ENCODE measurements around the gene SOX6.

SOX6 gene

GRCh38 chr11:16363706-16364105, 7.4 kb upstream of the SOX6 start:
- DNase-seq = no peak

GRCh38 chr11:16361108-16361865, 4.9 kb upstream of the SOX6 start:
- DNase-seq = no peak

DNA sequence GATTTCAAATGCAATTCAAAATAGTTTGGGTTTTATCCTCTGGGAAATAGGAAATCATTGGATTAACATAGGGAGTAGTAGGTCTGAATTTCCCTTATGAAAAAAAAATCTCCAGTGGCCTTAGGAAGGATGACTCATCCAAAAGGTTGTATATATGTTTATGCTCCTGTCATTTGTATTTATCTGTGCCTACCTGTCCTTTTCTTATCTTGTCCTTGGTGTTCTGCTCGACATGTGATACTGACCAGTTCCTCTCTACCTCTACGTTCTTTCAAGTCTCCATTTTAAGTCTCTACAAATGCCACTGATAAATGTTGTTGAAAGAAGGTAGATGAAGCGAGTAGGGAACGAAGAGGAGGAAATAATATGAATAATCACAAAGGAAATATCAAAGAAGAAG, 3.0 kb upstream of the SOX6 start:
- no peak for DNase-seq

- DNase-seq = no peak
Observed at GRCh38 chr11:16358726-16359125, 2.4 kb upstream of the SOX6 start.

DNA sequence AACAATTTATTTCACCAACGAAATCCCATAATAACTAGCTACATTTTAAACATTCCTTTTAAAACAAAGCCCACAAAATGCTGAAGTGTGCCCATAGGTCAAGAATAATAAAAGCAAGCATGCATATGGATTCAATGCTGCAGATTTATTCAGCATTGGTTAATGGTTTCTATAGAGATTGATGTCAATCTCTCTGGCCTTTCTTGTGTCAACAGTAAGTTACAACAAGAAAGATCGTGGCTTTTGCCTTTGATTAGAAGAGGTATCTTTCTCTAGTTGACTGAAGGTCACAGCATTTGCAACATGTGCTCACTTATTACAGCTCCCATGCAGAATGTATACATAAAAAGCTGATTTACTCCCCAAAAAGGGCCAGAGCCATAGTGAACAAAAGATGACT, 1.4 kb upstream of the SOX6 start:
- no peak for DNase-seq

DNA sequence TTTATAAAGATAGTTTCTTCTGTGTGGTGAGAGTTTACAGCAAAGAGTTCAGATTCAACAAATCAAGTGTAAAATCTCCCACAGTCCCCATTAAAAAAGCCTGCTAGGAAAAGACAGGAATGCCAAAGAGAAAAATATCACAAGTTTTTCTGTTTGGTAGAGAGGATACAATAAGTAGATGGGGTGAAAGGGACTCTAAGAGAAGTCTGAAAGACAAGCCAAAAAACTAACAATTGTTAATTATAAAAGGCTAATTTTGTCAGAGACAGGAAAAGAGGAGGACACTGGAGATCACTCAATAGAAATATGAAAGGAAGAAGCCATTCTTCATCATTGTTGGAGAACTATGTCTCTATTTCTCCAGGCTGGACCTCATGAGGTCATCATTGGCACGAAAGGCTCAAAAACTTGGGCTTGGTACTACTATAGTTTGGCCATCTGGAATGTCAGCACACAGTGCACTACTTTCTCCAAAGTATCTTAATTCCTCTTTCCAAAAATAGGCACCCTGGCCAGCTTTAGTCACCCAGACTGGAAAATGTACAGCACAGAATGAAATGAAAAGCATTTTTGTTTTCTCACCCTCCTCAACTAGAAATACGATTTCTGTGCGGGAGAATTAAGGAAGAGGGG, 531 bp upstream of the SOX6 start:
- DNase-seq = no peak

GRCh38 chr11:16352707-16353106, 3.6 kb downstream of the SOX6 start:
- DNase-seq = no peak

DNA sequence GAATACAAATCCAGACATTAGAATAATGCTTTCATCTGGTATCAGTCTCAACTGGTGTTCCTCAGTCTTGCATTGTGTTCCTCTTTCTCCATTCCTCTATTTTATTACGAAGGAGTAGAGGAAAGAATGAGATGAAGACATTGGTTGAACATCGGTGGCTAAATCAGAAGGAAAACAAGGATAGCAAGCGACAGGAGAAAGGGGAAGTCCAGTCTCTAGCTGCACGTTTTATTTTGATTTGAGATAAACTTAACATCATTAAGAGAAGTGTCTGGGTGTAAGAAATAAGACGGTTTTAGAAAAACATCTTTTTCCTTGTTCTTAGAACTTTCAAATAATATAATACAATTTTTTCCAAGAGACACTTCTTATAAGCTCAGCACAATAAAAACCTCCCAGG, 6.2 kb downstream of the SOX6 start:
- no peak for DNase-seq

- DNase-seq = no peak
Observed at GRCh38 chr11:16347928-16348685, 8.2 kb downstream of the SOX6 start.

DNA sequence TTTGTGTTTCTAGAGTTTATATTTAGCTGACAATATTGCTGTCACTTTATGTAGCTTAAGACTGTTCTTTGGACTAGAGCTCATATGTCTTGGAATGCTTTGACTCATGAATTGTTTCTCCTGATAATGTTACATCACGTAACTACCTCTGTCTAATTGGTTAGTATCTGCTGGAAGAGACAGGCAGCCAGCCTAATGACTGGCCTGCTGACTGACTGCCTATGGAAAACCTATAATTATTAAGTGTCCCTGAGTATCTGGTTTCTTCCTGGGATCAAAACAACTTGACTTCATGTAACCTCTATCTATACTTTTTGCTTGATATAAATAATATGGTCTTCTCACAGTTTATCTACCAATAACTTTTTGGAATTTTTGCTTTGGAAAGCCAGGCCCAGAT, 9.4 kb downstream of the SOX6 start:
- no peak for DNase-seq

DNA sequence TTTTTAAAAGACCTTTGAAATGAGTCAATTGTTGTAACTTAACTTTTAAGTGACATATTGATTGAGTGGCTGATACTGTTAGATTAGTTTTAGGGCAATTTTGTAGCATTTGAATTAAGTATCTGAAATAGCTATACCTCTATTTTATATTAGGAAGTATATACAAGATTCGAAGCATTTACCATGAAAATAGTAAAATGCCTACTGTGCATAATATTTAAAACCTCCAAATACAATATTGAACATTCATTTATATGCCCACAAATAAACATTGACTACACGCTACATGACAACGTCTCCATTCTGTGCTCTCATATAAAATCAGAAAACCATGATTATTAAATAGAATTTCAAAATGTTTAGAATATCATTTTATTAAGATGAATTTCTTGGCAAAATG, 14.5 kb downstream of the SOX6 start:
- no peak for DNase-seq

DNA sequence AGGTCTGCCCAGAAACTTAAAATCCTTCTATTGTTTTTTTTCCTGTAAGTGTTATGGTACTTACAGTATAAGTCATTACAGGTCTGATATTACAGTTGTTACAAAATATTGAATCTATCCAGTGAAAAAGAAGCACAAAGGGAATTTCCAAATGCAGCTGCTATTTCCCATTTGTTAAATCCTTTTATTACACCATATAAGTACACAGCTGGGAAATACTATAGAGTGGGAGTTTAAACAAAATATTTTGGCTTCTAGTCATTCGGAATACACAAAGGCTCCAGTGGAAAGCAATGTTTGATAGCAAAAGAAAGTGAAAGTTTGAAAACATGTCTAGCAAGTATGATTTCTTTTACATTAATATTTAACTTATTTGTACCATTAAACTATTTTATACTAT, 18.0 kb downstream of the SOX6 start:
- DNase-seq = no peak

GRCh38 chr11:16337421-16338213, 18.7 kb downstream of the SOX6 start:
- no peak for DNase-seq

DNA sequence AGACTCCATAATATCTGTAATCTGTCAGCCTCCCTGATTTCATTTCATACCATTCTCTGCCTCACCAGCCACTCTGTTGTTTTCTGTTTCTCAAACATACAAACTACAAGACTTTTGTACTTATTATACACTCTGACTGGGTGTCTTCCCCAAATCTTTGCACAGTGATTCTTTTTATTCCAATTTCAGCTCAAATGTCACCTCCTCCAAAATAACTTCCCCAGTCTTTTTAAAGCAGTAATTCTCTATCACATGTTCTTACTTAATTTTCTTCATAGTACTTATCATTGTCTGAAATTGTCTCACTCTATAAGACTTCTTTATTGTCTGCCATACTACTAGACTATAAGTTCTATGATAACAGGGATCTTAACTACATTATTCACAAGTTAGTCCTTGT, 19.6 kb downstream of the SOX6 start:
- DNase-seq = no peak

- DNase-seq = no peak
Observed at GRCh38 chr11:16336204-16336603, 20.1 kb downstream of the SOX6 start.

DNA sequence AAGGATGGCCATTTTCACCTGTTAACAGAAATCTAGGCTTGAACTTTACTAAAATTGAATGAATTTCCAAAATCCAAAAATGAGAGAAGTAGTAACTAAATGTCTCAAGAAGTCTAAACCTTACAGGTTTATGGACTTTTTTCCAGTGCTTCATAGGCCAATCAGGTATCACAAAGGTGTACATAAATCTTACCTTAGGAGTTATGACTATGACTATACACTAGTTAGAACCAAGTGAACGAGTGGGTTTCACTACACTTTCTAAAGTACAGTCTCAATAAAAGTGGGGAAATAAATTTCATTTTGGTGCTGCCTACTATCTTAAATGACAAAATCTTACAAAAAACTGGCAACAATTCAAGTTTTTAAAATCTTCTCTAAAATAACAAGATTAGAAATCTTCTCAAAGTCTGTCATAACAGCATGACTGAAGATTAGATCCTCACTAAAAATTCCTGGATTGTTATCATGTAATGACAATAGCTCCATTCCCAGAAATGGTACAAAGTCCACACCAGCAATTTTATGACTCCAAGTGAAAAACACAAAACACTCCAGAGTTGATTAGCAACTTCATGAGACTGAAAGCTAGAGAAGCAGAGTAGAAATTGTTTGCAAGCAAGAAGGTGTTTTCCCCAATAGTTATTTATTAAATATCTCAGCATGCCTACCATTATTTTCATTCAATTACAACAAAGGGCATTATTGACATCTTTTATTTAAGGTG, 20.9 kb downstream of the SOX6 start:
- no peak for DNase-seq

DNA sequence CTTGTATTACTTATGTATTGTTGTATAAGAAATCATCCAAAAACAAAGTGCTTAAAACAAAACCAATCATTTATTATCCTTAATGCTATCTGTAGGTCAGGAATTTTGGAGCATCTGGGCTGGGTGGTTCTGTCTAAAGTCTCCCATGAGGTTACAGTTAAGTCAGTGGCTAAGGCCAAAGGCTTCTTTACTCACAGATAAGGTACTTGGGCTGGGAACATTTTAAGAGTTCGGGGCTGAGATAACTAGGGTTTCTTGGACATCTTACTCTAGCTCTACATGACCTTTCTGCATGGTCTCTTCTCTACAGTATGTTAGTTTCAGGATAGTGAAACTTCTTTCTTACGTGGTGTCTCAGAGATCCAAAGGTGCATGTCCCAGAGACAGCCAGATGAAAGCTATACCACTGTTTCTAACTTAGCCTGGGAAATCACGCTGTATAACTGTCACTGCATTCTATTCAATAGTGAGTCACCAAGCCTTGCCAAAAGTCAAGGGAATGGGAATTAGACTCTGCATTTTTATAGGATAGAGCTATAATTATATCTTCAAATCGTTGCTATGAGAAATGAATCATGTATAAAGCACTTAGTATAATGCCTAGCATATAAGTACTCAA, 29.6 kb downstream of the SOX6 start:
- DNase-seq = no peak

DNA sequence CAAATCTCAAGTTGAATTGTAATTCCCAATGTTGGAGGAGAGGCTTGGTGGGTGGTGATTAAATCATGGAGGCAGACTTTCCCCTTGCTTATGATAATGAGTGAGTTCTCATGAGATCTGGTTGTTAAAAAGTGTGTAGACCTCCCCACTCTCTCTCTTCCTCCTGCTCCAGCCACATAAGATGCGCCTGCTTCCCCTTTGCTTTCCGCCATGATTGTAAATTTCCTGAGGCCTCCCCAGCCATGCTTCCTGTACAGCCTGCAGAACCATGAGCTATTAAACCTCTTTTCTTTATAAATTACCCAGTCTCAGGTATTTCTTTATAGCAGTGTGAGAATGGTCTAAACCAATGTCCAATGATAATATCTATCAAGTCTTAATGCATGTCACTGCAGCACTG, 34.2 kb downstream of the SOX6 start:
- DNase-seq = no peak

DNA sequence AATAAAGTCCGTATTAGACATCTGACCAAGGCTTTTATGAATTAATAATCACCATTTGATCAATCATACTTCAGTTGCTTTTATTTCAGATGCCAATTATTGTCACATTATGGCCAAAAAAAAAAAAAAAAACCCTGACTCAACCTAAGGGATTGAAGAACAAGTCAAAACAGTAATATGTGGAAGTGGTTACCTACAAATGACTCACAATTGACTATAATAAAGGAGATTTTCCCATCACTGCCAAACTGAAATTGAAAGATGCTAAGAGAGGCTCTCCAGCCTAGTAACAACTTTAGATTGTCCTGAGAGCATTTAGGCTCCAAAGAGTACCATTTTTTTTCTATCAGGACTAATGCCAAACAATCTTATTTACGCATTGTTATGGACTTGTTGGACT, 35.2 kb downstream of the SOX6 start:
- no peak for DNase-seq

DNA sequence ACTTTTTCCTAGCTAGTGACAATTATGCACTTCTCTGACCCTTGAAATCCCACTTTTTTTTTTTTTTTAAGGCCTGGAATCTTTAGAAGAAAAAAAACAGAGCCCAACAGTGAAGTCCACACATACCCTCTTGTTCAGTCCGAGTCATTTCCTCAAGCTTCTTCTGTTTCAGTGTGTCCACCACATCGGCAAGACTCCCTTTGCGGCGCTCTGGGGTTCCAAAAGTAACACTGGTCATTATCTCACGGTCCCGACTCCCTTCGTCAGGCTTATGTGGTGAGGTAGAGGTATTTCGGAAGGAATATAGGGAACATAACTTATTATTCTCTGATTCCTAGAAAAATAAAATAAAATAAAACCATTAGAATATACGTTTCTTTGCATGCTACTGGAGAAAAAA, 38.0 kb downstream of the SOX6 start:
- no peak for DNase-seq

- DNase-seq = no peak
Observed at GRCh38 chr11:16317712-16318111, 38.6 kb downstream of the SOX6 start.

- no peak for DNase-seq
Observed at GRCh38 chr11:16313846-16314245, 42.5 kb downstream of the SOX6 start.

All from activated T-cell treated with anti-CD3 and anti-CD28 coated beads, Interleukin-2, amount 50 U/mL, for 48 hours (primary cell).